NCI-H1105 treated with DMSO at 0.1 percent for 48 hours (cell line): ENCODE data around the gene PYGB.

Source experiments
- DNase-seq: peaks from one replicate; lab custom pipeline; 2025; lab: John Stamatoyannopoulos, UW

Gene PYGB

DNA sequence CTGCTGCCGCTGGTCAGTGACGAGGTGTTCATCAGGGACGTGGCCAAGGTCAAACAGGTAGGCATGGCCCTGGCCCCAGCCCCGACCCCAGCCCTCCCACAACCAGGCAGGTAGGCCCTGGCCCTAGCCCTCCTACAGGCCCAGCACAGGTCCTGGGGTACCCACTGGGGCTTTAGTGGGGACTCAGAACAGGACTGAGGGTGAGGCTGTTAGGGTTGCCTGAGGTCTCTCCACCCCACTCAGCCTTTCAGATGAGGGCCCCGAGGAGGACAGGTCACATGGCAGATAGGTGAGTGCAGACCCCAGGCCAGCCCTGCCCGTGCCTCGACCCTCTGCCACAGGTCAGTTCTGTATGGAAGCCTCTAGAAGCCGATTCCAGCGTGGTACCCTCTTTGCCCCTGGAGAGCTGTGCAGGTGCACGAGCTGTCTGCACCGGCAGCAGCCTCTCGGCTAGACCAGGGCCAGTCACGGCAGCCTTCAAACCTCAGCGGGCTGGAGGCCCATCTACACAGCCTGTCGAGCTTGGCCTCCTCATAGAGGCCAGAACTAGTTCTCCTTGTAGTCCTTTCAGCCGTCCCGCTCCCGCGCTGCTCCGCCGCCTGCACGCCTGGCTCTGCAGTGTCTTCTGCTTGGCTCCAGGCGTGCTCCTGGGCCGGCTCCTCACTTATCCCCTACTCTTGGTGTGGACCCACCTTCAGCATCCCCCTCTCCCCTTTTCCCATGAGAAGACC is 35.5 kb downstream of the PYGB start:
- no peak for DNase-seq

DNA sequence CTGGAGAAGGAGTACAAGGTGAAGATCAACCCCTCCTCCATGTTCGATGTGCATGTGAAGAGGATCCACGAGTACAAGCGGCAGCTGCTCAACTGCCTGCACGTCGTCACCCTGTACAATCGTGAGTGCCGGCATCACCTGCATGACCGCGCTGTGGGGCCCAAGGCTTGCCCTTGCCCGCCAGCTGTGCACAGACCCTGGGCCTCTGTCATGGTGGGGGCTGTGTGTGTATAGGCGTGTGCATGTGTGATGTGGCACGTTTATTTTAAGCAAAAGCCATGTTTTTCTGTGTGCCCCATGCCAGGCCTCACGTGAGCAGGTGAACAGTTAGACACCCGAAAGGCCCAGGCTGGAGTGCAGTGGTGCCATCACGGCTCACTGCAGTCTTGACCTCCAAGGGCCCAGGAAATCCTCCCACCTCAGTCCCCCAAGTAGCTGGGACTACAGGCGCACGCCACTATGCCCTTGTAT is 36.3 kb downstream of the PYGB start:
- DNase-seq = no peak

DNA sequence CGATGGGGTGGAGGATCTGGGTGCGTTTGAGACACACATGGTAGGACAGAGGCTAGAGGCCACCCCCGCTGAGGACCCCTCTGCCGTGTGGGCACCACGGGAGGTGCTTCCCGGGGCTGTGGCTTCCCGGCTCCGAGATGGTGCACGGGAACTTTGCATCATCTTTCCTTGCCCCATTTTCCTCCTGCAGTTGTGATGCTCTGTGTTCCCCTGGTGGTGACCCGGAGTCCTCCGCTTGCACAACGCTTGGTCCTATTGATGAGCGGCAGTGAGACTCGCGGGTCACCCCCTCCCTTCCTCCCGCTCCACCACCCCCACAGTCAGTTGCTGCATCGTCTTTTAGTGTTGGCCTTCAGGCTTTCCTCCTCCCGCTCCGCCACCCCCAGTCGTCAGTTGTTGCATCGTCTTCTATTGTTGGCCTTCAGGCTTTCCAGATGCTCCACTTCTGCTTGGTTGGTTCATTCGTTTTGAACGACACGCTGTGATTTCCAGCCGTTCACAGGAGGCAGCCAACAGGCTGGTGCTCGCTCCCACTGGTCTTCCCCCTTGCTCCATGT is 37.3 kb downstream of the PYGB start:
- DNase-seq = no peak

DNA sequence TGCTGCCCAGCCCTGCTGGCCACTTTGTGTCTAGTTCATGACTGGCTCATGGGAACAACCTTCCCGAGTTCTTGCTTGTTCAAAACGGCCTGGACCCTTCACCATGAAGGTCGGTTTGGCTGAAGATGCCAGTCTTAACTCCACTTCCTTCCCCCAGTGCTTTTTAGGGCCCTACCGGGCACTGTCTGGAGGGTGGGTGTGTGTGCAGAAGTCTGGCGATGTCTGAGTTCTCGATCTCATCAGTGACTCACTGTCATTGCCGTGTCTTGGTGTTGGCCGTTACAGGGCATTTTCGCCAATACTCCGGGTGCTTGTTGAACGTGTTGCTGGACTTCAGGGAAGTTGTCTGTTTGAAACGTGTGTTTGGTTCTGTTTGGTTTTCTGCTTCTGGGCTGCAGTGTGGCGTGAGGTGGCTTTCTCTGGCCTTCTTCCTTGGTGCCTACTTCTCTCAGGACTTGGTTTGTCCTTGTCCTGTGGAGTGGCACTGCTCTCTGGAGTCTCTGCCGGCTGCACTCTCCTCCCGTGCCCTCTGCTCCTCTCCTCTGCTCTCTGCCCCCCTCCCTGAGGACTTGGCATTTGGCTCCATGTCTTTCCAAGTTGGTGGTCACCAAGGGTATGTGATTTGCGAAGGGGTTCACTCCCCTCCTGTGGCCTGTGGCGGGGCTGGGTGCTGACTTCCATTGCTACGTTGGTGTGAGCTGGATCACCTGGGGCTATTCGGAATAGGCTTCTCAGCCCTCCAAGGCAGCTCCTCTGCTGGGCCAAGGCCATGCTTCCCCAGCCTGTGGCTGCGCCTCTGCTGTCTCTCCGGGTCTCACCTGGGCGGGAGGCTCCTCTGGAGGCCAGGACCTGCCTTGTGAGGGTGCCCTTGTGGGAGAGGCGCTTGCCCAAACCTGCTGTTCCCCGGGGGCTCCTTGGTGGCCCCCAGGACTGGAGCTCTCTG is 38.2 kb downstream of the PYGB start:
- DNase-seq = no peak

DNA sequence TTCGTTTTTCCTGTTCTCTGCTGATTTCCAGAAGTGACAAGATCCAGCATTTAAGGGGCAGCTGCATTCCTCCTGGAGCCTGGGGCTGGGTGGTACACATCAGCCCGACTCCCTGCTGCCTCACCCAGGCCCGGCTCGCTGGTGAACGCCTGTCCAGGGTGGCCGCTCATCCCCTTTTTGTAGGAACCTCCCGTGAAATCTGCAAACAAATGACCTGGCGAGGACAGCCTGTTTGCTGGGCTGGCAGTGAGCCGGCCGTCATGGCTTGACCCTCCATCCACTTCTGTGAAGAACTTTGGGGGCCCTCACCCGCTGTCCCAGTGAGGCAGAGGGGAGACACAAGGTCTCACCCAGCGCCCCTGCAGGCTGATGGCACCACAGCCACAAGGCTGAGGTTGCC is 39.0 kb downstream of the PYGB start:
- DNase-seq = no peak

DNA sequence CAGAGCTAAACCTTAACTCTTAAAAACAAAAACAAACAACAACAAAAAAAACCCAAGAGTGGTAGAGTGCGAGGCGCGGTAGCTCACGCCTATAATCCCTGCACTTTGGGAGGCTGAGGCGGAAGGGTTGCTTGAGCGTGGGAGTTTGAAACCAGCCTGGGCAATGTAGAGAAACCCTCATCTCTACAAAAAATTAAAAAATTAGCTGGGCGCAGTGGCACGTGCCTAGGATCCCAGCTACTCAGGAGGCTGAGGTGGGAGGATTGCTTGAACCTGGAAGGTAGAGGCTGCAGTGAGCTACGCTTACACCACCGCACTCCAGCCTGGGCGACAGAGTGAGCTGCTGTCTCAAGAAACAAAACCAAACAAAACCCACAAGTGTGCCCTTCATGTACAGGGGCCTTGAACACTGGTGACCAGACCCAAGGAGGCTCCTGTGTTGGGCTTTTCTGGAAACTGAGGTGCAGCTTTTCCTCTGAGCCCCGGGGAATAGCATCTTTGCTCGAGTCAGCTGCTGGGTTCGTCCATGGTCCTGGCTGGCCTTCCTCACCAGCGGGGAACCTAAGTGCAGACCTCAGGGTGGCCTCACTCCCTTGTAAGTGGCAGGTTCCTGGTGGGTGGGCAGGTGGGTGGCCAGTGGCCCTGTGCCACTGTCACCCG is 39.9 kb downstream of the PYGB start:
- DNase-seq = no peak

DNA sequence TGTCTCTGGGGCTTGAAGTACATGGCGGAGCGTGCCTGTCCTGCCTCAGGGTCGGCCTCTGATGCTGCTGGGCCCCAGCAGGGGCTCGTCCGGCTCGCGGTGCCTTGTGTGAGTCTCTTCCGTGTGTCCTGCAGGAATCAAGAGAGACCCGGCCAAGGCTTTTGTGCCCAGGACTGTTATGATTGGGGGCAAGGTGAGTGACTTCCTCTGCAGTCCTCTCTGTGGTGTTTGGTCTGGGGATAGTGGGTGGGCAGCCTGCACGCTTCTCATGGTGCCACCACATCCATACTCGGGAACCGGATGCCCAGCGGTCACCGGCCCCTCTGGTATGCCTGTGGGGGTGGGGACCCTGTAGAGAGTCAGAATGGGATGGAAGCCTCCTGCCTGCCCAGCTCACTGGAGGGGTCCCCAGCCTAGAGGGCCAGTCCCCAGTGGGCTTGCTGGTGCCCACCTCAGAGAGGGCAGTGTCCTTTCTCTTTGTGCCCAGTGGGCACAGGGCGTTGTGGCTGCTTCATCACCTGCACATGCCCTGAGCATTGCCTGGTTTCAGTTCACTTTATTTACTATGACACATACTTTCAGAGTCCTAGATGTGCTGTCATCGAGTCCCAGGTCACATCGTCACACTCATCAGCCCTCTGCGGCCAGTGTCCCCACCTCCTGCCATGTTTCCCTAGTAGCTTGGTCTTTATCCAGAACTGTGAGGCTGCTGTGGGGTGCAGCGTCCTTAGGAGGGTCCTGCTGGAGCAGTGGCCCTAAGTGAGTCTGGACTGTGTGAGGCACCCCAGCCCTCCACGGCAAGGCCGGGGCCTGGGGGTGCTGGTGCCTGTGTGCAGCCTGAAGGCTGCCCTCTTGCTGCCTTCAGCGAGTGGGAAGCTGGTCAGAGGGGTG is 40.7 kb downstream of the PYGB start:
- no peak for DNase-seq

DNA sequence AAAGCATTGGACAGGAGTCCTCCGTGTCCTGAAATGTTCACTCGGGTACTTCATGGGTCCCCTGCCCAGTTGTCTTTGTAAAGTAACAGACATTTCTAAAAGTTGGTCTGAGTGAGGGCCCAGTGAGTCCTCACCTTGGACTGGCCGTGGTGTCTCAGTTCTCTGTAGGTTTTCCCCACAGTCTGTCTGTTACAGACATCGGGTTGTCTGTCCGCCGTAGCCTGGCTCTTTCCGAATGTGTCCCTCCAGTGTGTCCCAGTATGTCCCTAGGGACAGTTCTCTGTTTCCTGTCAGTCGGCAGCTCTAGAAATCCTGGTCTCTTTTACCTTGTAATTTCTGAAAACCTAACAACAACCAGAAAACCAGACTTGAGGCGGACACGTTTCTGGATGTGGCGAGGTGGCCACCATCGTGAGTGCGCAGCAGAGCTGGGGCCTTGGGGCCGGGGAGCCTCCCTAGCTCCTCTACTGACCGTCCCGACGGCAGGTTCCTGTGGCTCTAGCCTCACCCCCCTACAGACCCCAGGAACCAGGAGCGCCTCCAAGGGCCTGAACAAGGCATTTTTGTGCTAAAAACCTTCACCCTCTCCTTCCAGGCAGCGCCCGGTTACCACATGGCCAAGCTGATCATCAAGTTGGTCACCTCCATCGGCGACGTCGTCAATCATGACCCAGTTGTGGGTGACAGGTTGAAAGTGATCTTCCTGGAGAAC is 42.2 kb downstream of the PYGB start:
- no peak for DNase-seq

DNA sequence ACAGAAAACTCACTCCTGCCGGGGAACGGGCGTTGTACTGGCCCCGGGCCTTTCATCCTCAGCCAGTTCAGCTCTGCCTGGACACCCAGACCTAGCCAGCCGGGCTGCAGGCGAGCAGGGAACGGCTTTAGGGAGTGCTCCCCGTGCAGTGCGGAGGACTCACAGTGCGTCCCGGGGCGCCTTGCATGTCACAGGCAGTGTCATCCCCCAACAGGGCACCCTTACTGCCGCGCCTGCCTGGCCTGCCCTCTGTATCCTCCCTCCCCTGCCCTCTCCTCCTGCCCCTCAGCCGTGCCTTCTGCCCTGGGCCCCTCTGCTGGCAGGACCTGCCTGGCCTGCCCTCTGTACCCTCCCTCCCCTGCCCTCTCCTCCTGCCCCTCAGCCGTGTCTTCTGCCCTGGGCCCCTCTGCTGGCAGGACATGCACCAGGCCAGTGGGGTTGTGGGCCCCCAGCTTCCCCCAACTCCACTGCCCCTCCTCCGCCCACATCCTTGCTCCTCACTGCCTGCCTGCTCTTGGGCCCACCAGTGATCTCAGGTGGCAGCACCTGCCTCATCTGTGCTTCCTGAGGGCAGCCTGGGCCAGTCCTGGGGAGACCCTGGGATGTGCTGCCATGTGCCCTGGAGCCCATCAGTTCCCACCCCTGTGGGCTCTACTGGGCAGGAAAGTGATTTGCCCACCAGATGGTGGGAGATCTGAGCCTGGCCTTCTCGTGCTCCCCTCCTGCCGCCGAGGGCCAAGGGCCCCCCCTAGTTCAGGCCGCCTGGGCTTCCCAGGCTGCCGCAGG is 43.0 kb downstream of the PYGB start:
- no peak for DNase-seq

DNA sequence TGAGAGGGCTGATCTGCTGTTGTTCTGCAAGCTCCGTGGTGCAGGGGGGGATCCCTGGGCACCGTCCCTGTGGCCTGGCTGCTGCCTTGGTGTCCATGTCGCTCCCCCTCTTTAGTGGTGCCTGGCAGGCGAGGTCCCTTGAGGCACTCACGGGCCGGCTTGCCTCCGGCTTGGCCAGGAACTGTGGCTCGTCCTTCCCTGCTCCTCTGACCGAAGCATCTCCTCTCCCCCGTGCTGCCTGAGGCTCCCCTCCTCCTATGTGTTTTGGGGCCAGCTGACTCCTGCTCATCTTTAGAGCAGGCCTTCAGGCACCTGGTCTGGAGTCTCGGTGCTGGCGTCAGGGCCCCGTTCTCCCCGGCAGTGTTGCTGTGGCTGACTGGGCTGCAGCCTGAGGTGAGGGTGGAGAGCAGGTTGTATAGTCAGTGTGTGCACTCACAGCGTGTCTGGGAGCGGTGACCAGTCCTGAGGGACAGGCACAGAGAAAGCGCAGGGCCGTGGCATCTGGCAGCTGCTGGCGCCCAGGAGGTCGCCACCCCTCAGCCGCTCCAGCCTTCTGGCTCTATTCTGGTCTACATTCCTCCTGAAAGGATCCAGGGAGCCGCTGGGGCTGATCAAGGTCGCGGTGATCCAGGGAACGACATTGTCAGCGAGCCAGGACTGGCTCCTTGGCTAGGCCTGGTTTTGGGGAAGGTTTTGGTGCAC is 43.7 kb downstream of the PYGB start:
- DNase-seq = no peak

DNA sequence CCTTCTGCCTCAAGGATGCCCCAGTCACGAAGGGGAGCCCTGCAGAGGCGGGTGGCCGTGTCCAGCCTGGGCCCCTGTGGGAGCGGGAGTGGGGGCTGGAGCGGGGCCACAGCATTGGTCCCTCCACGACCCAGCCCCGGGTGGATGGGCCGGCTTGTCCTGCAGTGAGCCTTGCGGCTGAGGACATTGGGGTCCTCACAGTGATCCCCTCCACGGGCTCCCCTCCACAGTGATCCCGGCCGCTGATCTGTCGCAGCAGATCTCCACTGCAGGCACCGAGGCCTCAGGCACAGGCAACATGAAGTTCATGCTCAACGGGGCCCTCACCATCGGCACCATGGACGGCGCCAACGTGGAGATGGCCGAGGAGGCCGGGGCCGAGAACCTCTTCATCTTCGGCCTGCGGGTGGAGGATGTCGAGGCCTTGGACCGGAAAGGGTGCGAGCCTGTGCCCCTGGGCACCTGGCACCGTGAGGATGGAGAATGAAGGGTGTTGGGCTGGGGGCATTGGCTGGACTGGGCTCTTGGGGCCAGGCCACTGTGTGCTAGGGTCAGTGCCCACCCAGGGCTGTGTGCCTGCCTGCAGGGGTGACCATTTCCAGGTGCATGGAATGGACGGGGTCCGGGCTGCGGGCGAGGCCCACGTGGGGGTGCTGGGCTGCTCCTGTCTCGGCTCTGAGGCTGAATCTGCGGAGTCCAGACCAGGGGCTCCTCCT is 44.4 kb downstream of the PYGB start:
- no peak for DNase-seq

DNA sequence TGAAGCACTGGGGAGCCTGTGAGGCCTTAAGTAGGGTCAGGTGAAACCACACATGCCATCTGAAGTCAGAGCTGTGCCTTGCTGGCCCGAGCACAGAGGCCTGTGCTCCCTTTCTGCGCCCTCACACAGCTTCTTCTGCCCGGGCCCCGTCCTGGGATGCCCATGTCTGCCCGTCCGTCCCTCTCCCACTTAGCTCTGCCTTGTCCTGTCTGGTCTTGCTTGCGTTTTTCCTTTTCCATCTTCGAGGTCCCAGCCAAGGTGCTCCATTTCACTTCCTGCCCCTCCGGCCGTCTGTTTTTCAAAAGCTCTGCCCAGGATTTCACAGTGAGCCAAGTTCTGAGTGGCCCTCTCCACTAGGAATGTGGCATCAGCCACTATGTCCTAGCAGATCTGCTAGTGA is 45.6 kb downstream of the PYGB start:
- DNase-seq = no peak

DNA sequence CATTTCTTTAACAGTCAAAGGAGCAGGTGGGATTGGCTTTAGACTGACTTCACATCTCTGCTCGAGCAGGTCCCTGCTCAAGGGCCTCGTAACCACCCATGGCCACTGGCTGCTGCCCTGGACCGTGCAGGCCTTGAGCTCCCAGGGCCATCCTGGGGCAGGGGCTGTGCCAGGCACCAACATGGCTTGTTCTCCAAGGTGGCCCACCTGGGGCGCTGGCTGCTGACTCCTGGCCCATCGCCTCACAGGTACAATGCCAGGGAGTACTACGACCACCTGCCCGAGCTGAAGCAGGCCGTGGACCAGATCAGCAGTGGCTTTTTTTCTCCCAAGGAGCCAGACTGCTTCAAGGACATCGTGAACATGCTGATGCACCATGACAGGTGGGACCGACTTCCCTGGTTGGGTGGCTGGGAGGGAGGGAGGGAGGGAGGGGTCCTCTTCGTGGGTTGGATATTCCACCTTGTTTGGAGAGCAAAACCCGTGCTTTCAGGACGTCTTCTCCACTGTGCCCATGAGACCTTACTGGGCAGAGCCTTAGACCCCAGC is 46.1 kb downstream of the PYGB start:
- DNase-seq = no peak

DNA sequence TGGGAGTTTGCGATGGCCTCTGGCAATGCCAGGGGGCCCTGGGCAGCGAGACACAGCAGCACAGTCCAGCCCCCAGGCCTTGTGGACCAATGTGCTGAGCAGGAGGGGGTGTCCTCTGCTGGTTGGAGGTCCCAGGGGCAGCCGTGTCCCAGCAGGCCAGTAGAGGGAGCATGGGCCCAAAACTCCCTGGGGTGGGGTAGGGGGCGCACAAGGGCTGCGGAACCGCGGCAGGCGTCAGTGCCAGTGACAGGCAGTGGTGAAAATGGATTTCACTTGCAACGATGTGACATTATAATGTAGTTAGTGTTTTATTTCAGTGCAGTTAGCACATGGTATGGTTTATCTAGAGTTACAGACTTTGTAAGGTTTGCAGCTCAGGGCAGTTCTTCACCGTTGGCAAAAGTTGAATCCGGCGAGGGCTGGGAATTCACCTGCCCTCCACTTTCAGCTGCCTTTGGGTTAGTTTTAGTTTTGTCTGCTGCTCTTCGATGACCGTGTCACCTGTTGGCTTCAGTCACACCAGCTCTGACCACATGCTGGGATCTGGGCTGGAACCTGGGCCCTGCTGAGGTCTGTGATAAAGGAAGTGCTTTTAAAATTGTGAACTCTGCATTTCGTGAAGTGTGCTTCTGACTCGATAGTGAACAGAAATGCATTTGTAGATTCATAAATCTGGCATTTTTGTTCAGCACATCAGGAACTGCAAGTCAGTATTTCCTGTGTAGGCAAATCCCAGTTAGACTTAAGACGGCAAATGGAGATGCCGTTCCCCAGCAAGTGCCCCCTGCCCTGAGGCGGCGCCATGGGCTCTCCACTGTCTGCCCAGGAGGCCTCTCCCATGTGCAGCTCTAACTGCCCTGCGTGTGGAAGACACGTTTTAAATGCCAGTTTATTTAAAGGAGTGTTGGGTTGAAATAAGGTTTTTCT is 46.8 kb downstream of the PYGB start:
- peak; percentile 32 for DNase-seq

DNA sequence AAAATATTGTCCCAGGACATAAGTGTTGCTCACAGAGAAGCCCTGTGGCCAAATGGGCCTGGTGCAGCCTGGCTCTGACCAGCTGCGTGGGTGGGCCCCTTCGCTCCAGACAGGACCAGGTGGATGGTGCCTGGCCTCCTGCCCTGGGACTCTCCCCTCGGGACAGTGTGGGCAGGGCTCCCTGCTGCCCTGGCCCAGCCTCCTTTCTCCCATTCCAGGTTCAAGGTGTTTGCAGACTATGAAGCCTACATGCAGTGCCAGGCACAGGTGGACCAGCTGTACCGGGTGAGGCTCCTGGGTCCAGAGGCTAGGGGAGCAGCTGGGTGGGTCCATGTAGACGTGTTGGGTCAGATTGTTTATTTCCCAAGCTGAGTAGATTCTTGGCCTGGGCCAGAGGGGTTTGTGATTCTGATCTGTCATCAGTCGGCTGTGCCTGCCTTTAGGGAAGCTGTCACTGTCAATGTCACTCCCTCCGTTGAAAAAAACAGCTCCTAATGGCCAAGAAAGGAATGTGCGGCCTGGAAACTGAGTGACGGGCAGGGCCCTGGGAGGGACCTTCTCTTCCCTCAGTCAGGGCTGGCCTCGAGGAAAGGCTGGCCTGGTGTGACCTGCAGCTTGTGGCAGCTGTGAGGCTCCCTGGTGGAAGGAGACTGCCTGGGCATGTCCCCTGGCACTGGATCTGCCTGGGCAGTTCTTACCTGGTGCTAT is 47.7 kb downstream of the PYGB start:
- DNase-seq = no peak
